GM20431 (cell line): ENCODE measurements around the gene CD244.
"Not testable (repeated sequence)": the region's sequence is repeated elsewhere in the genome, so short reads cannot be mapped to it uniquely, and the experiment has no call there.

Experiments
- in situ Hi-C: fragments of 300-500 bp; cut with MseI, MboI; formaldehyde crosslinking; loops from one replicate; pipeline ENCODE4 v1.15.0; 2020; ENCODE audit warnings: low sequenced_read_pairs; ENCODE audit not compliant: unreplicated experiment

Gene CD244

GRCh38 chr1:160881264-160881663 is 18.6 kb upstream of the CD244 start:
- in situ Hi-C loops, result not testable (repeated sequence)

- in situ Hi-C loops, result no loop called here
These were observed 17.5 kb upstream of the CD244 start for GRCh38 chr1:160880216-160880615.

GRCh38 chr1:160879056-160879455 is 16.4 kb upstream of the CD244 start:
- in situ Hi-C loops, result no loop called here

- in situ Hi-C loops, result no loop called here
These were observed 14.5 kb upstream of the CD244 start for GRCh38 chr1:160877221-160877620.

GRCh38 chr1:160876311-160876710 is 13.6 kb upstream of the CD244 start:
- in situ Hi-C loops, result no loop called here

GRCh38 chr1:160875591-160875990 is 12.9 kb upstream of the CD244 start:
- in situ Hi-C loops, result not testable (repeated sequence)

GRCh38 chr1:160874935-160875334 is 12.2 kb upstream of the CD244 start:
- in situ Hi-C loops, result no loop called here

- in situ Hi-C loops, result no loop called here
These were observed 5.5 kb upstream of the CD244 start for GRCh38 chr1:160868141-160868540.

GRCh38 chr1:160867651-160868050 is 5.0 kb upstream of the CD244 start:
- in situ Hi-C loops, result not testable (repeated sequence)

- in situ Hi-C loops, result no loop called here
These were observed 4.1 kb upstream of the CD244 start for GRCh38 chr1:160866695-160867260.

- in situ Hi-C loops, result no loop called here
These were observed 3.5 kb upstream of the CD244 start for GRCh38 chr1:160866001-160866694.

- in situ Hi-C loops, result no loop called here
These were observed 2.6 kb upstream of the CD244 start for GRCh38 chr1:160865337-160865736.

- in situ Hi-C loops, result no loop called here
These were observed 1.5 kb upstream of the CD244 start for GRCh38 chr1:160864173-160864572.

- in situ Hi-C loops, result no loop called here
These were observed 1.1 kb upstream of the CD244 start for GRCh38 chr1:160863774-160864131.

GRCh38 chr1:160863061-160863773 is 530 bp upstream of the CD244 start:
- in situ Hi-C loops, result no loop called here

- in situ Hi-C loops, result no loop called here
These were observed 1.7 kb downstream of the CD244 start for GRCh38 chr1:160860840-160861505.

- in situ Hi-C loops, result no loop called here
These were observed 3.5 kb downstream of the CD244 start for GRCh38 chr1:160859166-160859565.

- in situ Hi-C loops, result no loop called here
These were observed 4.2 kb downstream of the CD244 start for GRCh38 chr1:160858507-160858906.

GRCh38 chr1:160858097-160858496 is 4.6 kb downstream of the CD244 start:
- in situ Hi-C loops, result no loop called here

GRCh38 chr1:160855181-160855981 is 7.3 kb downstream of the CD244 start:
- in situ Hi-C loops, result no loop called here
